GM18502 (cell line): ENCODE measurements around the gene ACAA1.
"Not testable (repeated sequence)": the region's sequence is repeated elsewhere in the genome, so short reads cannot be mapped to it uniquely, and the experiment has no call there.

Experiments
- ATAC-seq: cut with Tn5 transposase; IDR thresholded peaks from one replicate; pipeline ENCODE4 v1.9.1; 2021; ENCODE audit warnings: mild to moderate bottlenecking; ENCODE audit not compliant: unreplicated experiment, poor library complexity

Gene ACAA1

GRCh38 chr3:38136777-38137614, at the start of gene ACAA1:
Gene ACAA1 (minus strand): TSS chr3:38137127. CDS start chr3:38137035, 92 bp downstream.
- peak; percentile 90 for ATAC-seq

- no peak for ATAC-seq
Measured at GRCh38 chr3:38177181-38177580, 40.3 kb upstream of the ACAA1 start.

GRCh38 chr3:38173834-38174418, 37.0 kb upstream of the ACAA1 start:
- peak; percentile 56 for ATAC-seq

GRCh38 chr3:38171622-38172021, 34.7 kb upstream of the ACAA1 start:
- no peak for ATAC-seq

GRCh38 chr3:38170722-38171121, 33.8 kb upstream of the ACAA1 start:
- no peak for ATAC-seq

- ATAC-seq = no peak
Measured at GRCh38 chr3:38169027-38169317, 32.0 kb upstream of the ACAA1 start.

- ATAC-seq = no peak
Measured at GRCh38 chr3:38168151-38169026, 31.5 kb upstream of the ACAA1 start.

GRCh38 chr3:38167591-38167990, 30.7 kb upstream of the ACAA1 start:
- no peak for ATAC-seq

- peak; percentile 9 for ATAC-seq
Measured at GRCh38 chr3:38165722-38166387, 28.9 kb upstream of the ACAA1 start.

GRCh38 chr3:38164952-38165721, 28.2 kb upstream of the ACAA1 start, which contains the start of gene OXSR1:
Gene OXSR1 (plus strand): TSS chr3:38165537. CDS start chr3:38165877, 340 bp downstream.
- ATAC-seq = peak; percentile 90

GRCh38 chr3:38164643-38164951, 27.7 kb upstream of the ACAA1 start:
- no peak for ATAC-seq

GRCh38 chr3:38163841-38164642, 27.1 kb upstream of the ACAA1 start:
- no peak for ATAC-seq

GRCh38 chr3:38163117-38163840, 26.4 kb upstream of the ACAA1 start:
- no peak for ATAC-seq

- not testable (repeated sequence) for ATAC-seq
Measured at GRCh38 chr3:38160704-38161103, 23.8 kb upstream of the ACAA1 start.

GRCh38 chr3:38158472-38158871, 21.5 kb upstream of the ACAA1 start:
- ATAC-seq = no peak

GRCh38 chr3:38157595-38157994, 20.7 kb upstream of the ACAA1 start:
- no peak for ATAC-seq

GRCh38 chr3:38157117-38157516, 20.2 kb upstream of the ACAA1 start:
- no peak for ATAC-seq

- no peak for ATAC-seq
Measured at GRCh38 chr3:38155825-38156224, 18.9 kb upstream of the ACAA1 start.
